Stimulated activated CD8-positive, alpha-beta memory T cell treated with anti-CD3 and anti-CD28 coated beads, Interleukin-15, amount 100 ng/mL, for 4 hours (primary cell): ENCODE measurements around the gene SNAP47.

Experiments
- DNase-seq, 2 donors: peaks; one replicate each; pipeline ENCODE4 v3.0.0-alpha.2; 2020; ENCODE audit warnings: low read depth in 2 of 2

Gene SNAP47

DNA sequence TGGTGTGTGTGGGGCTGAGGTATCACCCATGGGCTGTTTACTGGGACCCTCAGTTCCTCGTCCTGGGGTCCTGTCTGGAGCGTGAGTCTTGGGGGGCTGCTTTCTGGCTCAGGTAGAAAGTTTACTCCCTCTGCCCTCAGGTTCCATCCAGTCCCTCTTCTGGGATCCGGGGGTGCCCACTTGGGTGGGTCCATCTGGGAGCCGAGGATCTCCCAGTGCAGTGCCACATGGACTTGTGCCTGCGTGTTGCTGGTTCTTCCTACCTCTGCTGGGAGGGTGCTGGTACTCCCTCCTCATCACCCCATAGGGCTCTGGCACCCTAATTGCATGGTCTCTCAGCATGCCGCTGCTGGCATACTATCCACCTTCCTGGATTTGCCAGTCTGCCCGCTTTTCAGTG, 14.0 kb downstream of the SNAP47 start:
- no peak for DNase-seq

DNA sequence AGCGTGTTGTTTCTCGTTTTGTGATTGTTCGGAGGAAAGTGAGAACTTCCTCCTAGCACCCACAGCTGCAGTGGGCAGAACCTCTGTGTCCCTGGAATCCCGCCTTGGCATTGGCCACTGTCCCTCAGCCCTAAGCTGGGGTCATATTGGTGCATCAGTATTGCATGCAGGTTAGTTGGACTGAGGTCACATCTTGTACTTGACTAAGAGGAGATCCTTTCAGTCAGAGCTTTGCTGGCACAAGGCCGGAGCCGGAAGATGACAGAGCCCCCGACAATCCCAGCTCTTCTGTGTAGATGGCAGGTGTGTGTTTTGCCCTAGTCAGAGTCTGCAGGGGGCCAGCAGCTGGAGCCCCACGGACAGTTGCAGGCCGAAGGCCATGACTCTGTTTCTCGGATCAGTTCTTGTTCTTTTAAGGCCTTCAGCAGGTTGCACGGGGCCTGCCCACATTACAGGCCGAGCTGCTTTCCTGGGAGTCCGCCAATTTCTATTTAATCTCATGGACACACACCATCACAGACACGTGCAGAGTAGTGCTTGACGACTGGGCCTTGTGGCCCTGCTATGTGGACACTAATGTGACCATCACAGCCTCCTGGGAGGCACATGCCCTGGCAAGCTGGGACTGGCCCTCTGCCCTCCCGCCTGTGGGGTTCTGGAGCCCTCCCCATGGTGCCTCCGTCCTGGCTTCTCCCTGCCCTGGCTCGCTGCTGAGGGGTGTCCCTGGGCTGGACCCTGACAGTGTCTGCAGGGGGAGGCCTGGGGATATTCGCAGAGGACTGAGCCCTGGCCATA, 14.9 kb downstream of the SNAP47 start:
- DNase-seq: no peak

DNA sequence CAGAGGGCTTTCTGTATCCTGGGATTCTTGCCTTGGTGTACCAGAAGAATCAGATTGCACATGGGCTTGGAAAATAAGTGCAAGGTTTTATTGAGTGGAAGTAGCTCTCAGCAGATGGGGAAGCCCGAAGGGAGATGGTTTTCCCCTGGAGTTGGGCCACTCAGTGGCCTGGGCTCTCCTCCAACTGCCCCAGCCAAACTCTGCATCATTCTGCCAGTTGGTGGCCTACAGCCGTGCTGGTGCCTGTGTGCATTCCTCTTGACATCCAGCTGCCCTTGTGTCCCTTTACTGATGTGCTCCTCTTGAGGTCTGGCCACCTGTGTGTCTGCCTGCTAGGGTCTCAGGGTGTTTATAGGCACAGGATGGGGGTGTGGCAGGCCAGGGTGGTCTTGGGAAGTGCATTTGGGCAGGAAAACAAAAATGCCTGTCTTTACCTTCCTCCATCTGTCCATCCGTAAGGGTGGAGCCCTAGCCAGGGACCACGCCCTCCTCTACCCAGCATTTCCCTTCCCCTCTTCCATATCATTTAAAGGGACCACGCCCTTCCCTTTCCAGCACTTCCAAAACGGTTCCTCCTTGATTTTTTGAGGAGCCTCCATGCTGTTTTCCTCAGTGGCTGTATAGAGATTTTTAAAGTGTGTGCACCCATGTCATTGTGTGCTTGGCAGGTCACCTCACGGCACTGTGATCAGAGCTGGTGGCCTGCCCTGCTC, 18.9 kb downstream of the SNAP47 start:
- no peak for DNase-seq

DNA sequence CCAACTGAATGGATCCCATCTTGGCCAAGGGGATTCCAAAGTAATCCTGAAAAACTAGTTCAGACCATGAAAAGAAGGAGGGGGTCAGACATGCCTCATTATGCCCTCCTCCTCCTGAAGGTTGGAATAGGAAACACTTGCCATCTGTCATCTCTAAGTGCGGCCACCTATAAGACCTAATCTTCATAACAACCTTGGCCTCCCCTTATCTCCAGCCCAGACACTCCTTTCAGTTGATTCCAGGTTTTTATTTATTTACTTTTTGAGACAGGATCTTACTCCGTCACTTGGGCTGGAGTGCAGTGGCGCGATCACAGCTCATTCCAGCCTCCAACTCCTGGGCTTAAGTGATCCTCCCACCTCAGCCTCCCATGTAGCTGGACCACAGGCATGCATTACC, 19.7 kb downstream of the SNAP47 start:
- no peak for DNase-seq

DNA sequence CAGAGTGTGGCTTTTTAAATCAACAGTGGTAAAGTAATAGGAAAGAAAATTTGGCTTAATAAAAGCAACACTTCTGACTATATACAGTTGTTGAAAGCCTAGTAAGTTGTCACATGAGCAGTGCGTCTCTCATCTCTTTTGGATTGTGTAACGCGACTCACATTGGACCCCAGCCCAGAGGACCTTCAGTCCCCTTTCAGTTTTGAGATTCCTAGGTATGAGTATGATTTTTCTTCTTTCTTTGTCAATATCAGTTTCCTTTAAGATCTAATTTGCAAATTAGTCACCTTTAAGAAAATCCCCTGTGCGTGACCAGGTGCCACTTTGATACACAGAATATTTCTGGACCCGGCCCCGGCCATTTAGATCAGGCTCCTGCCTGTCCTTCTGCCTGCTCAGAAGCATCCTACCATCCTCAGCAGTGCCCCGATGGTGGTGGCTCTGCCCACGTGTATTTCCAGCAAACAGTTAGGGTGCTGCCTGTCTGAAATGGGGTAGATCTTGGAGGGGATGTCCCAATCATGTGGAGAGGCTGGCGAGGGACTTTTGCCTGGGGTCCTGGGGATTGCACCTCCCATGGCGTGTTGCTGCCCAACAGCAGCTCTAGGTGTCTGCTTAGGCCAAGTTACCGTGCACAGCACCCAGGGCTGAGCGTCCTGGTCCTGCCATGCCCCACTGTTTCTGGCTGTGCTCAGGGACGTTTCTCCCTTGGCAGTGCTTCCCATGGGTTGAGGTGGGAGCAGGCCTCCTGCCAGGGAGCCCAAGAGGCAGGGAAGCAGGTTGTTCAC, 21.1 kb downstream of the SNAP47 start:
- no peak for DNase-seq

DNA sequence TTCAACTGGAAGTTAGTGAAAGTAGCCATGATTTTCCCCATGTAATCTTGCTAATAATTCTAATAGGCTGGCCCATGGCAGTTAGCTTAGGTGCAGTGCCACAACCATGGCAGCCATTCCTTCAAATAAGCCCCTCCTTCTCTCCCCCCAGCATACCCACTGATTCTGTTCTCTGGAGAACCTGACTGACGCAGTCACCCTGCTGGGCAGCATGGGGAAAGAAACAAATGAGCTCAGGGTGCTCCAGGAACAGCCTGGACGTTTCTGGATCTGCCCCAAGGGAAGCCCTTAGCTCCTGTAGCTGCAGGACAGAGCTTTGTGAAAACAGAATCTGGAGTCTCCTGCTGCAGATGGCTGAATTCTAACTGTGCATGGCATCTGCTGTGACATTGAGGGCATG, 22.5 kb downstream of the SNAP47 start:
- DNase-seq: no peak

DNA sequence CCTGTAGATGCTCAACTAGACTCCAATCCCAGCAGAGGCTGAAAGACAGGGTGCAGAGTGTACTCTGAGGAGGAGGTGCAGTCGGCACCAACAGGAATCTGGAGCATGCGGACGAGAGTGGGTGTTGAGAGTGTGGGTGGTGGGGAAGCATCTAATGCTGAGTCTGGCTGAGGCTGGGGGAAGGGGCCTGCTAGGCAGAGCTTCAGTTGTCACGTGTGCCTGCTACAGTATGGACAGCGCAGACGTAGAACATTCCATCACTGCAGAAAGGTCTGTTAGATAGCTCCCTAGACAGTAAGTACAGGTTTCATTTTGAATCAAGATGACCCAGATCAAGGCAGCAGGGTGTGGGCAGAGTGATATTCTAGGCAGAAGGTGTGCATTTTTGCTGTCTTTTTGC, 23.1 kb downstream of the SNAP47 start:
- no peak for DNase-seq

DNA sequence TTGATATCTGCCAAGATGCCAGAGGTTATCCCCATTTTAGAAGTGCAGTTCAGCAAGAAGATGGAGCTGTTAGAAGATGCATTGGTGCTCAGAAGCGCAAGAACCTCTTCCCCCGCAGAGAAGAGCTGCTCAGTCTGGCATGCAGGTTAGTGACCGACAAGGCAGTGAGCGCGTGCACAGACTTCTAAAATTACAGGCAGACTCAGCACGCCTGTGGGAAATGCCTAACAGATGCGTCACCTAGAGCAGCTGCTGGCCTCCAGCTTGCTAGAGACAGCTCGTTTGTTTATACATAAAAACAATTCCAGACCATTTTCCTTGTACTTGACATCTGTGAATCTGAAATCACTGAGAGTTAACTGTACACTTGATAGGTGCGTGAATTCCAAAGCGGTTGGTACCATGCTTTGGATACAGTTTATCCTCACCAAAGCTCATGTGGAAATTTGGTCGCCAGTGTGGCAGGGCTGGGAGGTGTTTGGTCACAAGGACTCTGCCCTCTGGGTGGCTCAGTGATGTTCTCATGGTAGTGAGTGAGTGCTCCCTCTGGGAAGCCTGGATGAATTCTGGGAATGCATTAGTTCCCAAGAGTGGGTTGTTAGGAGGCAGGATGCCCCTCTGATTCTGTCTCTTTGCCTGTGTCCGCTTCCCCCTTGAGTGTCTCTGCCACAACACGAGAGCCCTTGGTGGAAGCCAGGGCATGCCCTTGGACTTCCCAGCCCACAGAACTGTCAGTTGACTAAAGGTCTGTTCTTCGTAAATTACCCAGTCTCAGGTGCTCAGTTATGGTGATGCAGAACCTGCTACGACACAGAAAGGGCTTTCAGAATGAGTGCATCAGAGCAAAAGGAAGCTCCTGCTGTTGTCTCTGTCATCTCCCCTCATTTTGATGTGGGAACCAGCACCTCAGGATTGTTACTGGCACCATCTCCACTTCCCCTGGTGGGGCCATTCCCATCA, 24.4 kb downstream of the SNAP47 start:
- DNase-seq: no peak

DNA sequence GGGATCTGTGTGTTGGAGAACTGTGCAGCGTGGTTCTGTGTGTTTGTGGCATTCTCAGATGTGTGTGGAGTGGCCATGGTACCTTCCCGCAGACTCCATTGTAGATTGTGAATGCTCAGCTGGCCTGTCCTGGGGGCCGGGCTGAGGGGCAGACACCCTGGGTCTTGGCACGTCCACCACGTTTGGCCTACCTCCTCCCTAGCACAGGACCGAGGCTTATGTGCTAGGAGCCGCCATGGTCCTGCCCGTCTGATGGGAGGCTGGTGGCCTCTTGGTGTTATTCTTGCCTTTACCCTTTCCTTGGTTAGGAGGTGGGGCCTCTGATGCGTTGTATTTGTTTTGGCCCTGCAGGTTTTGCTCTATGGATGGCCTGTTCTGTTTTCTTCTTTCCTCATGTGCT, 25.1 kb downstream of the SNAP47 start:
- DNase-seq: no peak

DNA sequence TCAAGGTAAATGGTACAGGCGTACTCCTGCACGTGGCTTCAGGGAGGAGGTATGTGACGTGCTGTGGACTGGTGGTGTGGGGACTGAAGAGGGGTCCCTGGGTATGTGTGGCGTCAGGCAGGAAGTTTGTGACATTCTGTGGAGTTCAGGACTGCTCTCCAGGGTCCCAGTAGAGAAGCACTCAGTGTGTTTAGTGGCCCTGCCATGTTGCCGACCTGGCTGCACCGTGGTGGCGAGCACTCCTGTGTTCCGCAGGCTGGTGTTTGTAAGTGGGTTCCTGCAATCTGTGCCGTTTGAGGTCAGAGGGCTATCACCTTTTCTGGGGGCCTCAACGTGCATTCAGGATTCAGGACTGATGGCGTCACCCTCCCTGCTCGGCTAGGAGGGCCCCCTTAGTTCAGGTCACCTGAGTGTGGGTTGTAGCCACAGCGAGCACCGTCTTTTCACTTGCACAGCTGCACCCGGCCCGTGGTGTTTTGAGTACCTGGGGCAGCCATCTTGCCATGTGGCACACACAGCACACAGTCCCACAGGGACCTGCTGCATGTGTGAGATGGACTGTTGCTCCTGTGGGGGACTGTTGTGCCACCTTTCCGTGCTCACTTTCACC, 26.5 kb downstream of the SNAP47 start:
- no peak for DNase-seq

DNA sequence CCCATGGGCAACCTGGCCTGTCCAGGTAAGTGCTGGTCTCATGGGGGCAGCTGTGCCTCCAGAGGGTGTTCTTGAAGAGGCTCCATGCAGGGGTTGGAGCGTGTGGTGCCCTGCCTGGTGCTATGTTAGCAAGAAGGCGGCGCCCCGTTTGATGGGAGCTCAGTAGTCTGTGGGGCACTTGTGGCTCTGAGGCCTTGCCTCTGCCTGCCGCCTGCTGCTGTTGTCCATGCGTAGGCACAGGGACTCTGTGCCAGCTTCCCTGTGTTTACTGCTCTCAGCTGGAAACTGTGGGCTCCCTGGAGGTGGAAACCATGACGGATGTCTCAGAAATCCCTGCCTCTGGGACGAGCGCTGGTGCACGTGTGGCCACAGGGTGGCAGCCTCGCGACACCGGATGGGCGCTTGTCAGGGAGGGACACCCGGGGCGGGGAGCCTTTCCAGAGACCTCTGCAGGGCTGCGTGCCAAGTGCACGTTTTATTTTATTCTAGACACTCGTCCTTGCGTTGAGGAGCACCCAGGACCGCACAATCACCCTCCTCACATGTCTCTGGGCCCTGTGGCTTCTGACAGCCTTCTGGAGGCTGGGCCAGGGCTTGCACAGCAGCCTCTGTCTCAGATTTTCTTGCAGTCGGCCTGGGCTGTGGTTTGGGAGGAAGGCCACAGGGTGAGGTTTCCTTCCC, 27.1 kb downstream of the SNAP47 start:
- peak; percentile 54 to 68 for DNase-seq

DNA sequence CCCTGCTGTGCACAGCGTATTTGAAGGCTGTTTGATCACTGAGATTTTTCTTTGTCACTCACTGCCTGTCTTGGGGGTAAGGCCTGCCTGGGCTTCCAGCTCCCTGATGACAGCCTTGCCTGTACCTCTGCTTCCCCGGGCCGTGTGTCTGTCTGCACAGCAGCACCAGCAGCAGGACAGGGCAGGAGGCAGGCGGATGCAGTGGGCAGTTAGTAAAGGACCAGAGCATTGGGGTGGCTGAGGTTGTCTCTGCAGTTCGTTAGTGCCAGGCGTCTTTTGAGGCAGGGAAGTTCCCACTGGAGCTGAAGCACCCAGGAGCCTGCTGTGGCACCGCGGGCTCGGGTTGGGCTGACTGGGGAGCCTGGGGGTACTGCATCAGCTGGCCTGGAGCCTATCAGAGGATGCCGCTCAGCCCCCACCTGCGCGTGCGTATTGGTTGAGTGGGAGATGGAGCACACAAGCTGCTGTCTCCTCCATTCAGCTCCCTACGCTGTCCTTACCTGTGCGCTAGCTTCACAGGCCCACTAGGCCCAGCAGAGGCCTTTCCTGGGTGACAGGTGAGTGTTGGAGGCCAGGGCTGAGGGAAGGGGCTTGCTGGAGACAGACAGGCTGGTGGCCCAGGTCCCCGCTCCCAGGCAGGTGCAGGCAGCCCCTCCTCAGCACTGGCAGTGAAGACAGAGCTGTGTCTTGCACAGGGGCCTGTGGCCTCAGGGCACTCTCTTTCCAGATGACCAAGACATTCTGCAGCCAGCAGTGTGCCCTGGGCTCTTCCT, 28.2 kb downstream of the SNAP47 start:
- DNase-seq: no peak

DNA sequence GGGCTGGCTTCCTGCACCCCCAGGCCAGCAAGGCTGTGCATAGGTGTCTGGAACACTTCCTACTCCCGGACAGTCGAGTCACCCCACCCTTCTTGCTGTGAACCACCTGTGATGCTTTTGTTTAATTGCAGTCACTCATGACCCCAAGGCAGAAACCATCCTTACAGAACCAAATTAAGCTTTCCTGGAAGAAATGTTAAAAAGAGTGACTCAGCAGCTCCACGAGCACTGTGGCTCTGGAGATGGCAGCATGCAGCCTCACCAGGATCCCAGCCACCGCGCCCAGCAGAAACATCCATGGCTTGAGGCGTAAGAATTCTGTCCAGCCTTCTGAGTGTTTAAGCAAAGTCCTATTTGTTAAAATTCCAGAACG, 28.8 kb downstream of the SNAP47 start:
- no peak for DNase-seq

DNA sequence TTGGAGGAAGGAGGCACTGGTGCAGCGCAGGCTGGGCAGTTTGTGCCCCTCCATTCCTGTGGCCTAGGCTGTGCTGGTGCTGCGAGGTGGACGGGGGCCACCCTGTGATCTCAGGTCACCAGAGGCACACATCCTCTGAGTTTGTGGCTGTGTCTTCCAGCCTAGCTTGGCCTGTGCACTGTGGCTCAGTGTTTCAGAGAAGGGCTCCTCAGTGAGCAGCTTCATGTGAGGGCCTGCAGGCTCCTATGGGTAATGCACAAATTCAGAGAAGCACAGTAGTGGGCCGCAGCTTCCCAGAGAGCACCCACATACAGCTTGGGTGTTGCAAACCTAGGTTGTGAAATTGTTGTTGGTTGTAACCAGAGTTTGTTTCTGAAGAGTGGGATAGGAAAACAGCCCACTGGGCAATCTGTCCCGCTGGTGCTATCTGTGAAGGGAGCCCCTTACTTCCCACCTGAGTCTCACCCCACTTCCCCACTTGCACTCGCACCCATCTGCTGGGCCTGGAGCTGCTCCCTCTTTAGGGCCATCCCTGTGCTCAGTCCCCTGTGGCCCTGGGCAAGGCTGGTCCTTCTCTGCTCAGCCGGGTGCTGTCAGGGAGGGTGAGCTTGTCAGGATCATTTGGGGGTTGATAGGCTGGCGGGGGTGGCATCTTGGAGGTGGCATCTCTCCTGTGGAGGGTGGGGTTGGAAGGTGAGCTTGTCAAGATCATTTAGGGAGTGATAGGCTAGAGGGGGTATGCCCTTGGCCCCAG, 30.2 kb downstream of the SNAP47 start:
- DNase-seq: no peak

DNA sequence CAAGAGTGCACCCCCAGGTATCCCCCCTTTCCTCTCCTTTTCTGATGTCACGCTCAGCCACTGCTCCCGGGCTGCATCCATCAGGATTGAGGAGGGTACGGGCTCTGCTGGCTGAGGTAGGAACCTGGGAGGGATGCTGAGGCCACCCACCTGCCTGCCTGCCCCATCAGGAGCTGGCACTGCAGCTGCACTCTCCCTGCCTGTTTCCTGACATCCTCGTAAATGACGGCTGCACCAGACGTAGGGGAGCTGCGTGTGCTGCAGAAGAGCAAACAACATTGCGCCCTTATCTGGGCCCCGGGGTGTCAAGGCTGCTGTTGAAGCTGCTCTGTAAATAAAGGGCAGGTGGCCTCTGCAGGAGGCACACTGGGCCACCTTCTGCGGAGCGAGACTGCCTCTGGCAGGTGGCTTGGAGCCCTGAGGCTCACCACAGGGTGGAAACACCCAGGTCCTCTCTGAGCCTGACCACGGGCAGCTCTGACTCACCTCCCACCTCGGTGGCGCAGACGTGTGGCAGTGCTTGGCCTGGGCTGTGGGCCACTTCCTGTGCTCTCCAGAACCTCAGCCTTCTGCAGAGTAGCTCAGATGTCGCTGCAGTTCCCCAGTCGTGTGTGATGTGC, 30.9 kb downstream of the SNAP47 start:
- peak; percentile 52 to 62 for DNase-seq

DNA sequence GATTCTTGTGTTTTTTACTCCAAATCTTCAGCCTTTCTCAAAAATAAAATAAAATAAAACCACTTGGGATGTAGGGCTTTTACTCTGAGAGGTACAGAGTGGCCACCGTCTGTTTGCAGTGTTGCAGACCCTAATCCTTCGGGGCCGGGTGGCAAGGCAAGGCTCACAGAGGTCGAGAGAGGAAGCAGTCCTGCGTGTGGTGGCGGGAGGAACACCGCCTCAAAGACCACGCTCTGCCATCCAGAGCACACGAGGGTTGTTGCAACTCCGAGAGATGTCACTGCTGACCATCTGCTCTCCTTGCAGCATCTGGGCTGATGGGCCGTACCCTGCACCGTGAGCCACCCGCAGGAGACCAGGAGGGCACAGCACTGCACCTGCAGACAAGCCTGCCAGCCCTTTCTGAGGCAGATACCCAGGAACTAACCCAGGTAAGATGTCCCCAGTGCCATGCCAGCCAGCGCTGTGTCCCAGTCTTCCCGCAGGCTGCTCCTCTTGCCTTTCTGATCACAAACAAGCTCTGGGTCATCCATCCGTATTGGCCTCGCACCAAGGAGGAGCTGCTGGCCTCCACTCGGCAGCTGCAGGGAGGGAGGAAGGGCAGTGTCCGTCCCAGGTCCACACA, 31.5 kb downstream of the SNAP47 start:
- no peak for DNase-seq

DNA sequence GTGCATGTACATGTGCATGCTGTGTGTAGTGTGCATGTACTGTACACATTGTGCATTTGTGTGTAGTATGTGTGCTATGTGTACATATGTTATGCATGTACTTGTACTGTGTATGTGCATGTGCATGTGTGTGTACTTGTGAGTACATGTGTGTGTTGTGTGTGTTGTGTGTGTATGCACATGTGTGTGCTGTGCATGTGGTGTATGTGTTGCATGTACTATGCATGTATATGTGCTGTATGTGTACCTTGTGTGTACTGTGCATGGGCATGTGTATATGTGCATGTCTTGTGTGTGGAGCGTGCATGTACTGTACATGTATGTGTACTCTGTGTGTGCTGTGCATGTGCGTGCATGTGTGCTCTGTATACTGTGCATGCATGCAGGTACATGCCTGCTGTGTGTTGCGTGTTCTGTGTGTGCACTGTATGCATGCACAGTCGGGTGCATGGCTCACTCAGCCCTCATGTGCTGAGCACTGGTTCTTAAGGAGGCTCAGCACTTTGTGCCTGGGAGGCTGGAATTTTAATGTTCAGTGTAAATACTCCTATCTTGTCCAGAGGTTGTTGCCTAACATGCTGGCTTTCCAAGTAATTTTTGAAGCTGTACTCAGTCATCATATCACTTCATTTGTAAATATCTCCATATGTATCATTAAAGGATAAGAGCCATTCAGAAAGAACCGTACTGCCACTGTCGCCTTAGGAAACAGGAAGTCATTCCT, 32.3 kb downstream of the SNAP47 start:
- DNase-seq: no peak

DNA sequence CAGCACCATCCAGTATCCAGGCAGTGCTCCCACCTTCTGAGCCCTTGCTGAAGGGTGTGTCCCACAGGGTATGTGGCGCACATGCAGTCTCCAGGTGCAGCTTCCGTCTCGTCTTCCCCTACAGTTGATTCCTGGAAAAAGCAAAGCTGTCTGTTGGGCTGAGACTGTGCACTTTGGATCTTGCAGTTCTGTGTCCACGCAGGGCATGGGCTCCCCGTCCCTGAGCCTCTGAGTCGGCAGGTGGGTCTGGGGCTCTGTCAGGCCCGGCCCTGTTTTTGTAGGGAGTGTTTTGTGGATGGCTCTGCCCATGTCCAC, 32.8 kb downstream of the SNAP47 start:
- DNase-seq: no peak
